ENCODE measurements around the gene TMEM145.

DNA sequence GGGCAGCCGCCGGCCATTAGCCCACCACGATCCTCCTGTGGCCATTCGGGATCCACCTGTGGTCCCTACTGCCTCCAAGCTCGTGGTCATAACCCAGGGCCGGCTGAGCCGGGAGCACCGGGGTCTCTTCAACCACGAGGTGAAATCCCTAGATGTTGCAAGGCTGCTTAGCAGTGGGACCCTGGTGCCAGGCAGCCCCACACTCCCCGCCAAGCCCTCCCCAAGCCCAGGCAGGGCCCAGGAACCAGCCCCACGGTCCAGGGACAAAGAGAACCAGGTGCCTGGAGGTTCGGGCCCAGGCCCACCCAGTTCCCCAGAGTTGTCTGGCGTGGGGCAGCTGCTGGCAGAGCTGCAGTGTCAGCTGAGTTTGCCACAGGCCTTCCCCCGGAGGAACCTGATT is 3.4 kb upstream of the TMEM145 start:
- TF ChIP-seq, protein P1, sequence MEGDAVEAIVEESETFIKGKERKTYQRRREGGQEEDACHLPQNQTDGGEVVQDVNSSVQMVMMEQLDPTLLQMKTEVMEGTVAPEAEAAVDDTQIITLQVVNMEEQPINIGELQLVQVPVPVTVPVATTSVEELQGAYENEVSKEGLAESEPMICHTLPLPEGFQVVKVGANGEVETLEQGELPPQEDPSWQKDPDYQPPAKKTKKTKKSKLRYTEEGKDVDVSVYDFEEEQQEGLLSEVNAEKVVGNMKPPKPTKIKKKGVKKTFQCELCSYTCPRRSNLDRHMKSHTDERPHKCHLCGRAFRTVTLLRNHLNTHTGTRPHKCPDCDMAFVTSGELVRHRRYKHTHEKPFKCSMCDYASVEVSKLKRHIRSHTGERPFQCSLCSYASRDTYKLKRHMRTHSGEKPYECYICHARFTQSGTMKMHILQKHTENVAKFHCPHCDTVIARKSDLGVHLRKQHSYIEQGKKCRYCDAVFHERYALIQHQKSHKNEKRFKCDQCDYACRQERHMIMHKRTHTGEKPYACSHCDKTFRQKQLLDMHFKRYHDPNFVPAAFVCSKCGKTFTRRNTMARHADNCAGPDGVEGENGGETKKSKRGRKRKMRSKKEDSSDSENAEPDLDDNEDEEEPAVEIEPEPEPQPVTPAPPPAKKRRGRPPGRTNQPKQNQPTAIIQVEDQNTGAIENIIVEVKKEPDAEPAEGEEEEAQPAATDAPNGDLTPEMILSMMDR (optimal IDR thresholded peaks at IDR 0.05 in 1 of 3, IDR thresholded peaks at IDR 0.05 in 1 of 3, conservative IDR thresholded peaks at IDR 0.05 in 1 of 3; ENCODE audit: extremely low read depth in 1 of 3, insufficient read depth in 2 of 3, low read length in 3 of 3), result no peak
- TF ChIP-seq EZH2 (IDR thresholded peaks at IDR 0.05; ENCODE audit: low read length), result no peak

All from keratinocyte (primary cell).